H1 (cell line): ENCODE measurements around the gene AOAH.

Source experiments
- POLR2A ChIP-seq, 2 experiments: IDR thresholded peaks; 1 replicate in 1 of 2; 2 replicates in 1 of 2; pipeline ENCODE4 v1.6.1; 2011; ENCODE audit warnings: low read depth in 2 of 2, low read length in 2 of 2, mild to moderate bottlenecking in 2 of 2; ENCODE audit errors: control extremely low read depth in 1 of 2
- TF ChIP-seq, protein P1 (sequence below), 3 experiments: IDR thresholded peaks; 1 replicate in 2 of 3; 2 replicates in 1 of 3; pipeline versions ENCODE4 v1.5.1 to v1.6.1; 2011; ENCODE audit warnings: low read length in 3 of 3, mild to moderate bottlenecking in 3 of 3, inconsistent platforms in 2 of 3, low read depth in 1 of 3, moderate library complexity in 1 of 3; ENCODE audit not compliant: insufficient read depth in 1 of 3; ENCODE audit errors: control extremely low read depth in 1 of 3

- TF ChIP-seq, protein P1, sequence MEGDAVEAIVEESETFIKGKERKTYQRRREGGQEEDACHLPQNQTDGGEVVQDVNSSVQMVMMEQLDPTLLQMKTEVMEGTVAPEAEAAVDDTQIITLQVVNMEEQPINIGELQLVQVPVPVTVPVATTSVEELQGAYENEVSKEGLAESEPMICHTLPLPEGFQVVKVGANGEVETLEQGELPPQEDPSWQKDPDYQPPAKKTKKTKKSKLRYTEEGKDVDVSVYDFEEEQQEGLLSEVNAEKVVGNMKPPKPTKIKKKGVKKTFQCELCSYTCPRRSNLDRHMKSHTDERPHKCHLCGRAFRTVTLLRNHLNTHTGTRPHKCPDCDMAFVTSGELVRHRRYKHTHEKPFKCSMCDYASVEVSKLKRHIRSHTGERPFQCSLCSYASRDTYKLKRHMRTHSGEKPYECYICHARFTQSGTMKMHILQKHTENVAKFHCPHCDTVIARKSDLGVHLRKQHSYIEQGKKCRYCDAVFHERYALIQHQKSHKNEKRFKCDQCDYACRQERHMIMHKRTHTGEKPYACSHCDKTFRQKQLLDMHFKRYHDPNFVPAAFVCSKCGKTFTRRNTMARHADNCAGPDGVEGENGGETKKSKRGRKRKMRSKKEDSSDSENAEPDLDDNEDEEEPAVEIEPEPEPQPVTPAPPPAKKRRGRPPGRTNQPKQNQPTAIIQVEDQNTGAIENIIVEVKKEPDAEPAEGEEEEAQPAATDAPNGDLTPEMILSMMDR (IDR thresholded peaks at IDR 0.05; ENCODE audit: control extremely low read depth in 1 of 3, insufficient read depth in 1 of 3, low read depth in 1 of 3, low read length in 3 of 3) = no peak
- no peak for TF ChIP-seq POLR2A (IDR thresholded peaks at IDR 0.05; ENCODE audit: control extremely low read depth in 1 of 2, low read depth in 2 of 2, low read length in 2 of 2)
These were observed 82.3 kb downstream of the AOAH start for GRCh38 chr7:36642010-36642409.
